ENCODE results near the gene EXOC4.

Gene EXOC4

DNA sequence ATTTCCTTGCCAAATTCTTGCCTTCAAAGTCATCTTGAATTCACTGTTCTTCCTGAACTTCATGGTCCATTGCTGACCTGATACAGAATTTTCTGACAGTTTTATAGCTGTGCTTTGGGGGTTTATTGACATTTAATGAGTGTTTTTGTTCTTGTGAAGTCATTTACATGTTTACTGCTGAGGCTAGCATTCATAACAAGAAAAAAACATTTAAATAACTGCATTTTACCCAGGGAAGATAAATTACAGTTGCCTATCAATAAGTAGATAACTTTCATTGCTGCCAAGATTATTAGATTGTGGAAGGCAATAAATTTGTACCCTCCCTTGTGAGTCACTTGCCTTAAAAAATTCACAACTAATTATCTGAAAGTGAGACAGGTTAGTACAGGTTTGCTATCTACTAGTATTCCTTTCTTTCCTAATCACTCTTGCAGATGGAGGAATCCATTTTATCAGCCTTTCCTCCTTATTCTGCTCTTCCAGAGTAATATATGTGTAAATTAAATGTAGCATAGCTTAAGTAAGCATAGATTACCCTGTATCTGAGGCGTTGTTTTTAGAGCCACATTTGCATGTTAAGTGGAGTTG lies 178.4 kb downstream of the EXOC4 start:
- H3K4me3 ChIP-seq (replicated peaks; ENCODE audit: low read depth, low read length): no peak overlapping the region
- TF ChIP-seq, protein P1, sequence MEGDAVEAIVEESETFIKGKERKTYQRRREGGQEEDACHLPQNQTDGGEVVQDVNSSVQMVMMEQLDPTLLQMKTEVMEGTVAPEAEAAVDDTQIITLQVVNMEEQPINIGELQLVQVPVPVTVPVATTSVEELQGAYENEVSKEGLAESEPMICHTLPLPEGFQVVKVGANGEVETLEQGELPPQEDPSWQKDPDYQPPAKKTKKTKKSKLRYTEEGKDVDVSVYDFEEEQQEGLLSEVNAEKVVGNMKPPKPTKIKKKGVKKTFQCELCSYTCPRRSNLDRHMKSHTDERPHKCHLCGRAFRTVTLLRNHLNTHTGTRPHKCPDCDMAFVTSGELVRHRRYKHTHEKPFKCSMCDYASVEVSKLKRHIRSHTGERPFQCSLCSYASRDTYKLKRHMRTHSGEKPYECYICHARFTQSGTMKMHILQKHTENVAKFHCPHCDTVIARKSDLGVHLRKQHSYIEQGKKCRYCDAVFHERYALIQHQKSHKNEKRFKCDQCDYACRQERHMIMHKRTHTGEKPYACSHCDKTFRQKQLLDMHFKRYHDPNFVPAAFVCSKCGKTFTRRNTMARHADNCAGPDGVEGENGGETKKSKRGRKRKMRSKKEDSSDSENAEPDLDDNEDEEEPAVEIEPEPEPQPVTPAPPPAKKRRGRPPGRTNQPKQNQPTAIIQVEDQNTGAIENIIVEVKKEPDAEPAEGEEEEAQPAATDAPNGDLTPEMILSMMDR (IDR thresholded peaks at IDR 0.05; ENCODE audit: low read length, missing control alignments): no peak
- no peak for DNase-seq (ENCODE audit: low read depth)

DNA sequence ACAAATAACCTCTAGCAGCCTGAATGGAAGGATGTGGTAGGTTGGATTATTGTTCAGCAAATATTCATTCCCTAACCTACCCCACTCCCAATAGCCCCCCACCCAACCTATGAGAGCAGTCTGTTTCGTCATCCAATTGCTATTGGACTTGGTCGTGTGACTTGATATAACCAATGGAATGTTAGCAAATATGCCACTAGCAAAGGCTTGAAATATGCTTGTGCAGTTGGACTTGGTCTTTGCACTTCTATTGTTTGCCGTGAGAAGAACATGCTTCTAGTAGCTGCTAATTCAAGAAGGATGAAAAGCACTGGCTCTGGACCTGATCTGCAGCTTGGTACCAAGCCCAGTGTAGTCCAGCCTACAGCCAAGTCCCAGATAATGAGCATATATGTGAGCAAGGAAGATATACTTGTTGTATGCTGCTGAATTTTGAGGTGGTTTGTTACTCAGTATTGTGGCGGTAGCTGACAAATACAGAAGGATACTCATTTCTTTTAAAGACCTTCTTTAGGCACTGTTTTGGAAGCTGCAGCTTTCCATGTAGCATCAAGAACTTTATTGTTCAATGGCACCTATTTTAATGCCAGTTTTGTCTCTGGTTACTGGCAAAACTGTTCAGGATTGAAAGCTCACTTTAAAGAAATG lies 180.4 kb downstream of the EXOC4 start:
- TF ChIP-seq, protein P1 (IDR thresholded peaks at IDR 0.05; ENCODE audit: low read length, missing control alignments): no peak
- H3K4me3 ChIP-seq (replicated peaks; ENCODE audit: low read depth, low read length): no peak overlapping the region
- no peak for DNase-seq (ENCODE audit: low read depth)

DNA sequence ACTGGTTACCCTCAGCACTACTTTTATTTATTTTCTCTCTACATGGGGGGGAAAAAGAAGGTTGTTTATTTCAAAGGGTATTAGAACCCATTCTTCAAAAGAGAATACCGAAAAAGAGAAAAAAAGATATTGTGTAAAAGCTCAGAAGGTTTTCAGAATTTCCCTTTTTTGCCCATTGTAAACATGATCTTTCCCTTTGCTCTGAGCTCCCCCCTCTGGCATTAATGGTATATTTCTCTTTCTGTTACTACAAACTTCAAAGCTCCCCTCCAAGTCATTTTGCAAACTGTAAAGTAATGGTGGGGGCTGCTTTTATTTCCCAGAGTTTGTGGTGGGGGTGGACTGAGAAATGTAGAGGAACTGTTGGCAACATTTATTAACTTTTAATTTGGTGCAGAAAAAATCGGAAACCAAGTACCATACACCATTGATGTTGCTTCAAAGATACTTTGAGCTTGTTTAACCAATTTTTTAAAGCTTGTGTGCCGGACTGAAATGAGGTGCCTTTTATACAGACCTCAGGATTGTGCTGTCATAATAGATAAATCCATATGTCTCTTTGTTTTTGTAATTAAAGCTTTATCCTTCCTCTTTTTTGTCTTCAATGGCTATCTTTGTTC lies 181.5 kb downstream of the EXOC4 start:
- H3K4me3 ChIP-seq (replicated peaks; ENCODE audit: low read depth, low read length): no peak overlapping the region
- peak; percentile 68 for DNase-seq (ENCODE audit: low read depth)
- TF ChIP-seq, protein P1 (IDR thresholded peaks at IDR 0.05; ENCODE audit: low read length, missing control alignments): peak; percentile 65

DNA sequence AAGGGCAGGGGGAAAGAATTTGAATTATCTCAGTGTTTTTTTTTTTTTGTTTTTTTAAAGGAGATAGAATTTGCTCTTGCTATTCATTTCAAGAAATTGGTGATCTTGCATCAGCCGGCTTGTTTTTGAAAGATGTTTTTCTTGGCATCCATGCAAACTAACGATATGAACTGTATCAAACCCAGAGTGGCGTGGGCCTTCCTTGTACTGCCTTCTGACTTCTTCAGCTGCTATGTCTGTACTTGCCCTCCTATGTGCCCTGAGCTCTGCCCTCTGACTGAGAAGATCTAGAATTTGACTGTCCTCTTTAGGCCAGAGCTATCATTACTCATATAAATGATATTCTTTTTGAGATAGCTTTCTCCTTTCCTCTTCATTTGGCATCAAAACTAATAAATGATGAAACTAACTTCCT lies 183.1 kb downstream of the EXOC4 start:
- H3K4me3 ChIP-seq (replicated peaks; ENCODE audit: low read depth, low read length): no peak overlapping the region
- DNase-seq (ENCODE audit: low read depth): peak; percentile 90
- TF ChIP-seq, protein P1 (IDR thresholded peaks at IDR 0.05; ENCODE audit: low read length, missing control alignments): no peak

DNA sequence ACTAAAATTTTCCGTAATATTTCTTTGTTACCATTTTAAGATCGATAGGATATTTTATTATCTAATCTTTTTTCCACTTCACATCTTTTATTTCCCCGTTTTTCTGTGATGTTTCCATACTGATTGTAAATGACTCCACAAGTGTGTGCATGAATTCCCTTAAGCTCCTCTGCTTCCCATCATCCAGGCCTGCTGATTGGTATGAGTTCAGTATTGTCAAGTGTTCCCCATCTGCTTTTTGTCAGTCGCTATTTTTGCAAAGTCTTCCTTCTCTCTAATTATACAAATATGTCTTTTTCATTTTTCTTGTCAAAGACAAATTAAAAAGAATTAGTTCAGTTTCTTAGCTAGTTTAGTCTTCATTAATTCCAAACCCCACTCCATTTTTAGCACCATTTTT lies 184.7 kb downstream of the EXOC4 start:
- no peak overlapping the region for H3K4me3 ChIP-seq (replicated peaks; ENCODE audit: low read depth, low read length)
- DNase-seq (ENCODE audit: low read depth): no peak
- TF ChIP-seq, protein P1 (IDR thresholded peaks at IDR 0.05; ENCODE audit: low read length, missing control alignments): no peak

DNA sequence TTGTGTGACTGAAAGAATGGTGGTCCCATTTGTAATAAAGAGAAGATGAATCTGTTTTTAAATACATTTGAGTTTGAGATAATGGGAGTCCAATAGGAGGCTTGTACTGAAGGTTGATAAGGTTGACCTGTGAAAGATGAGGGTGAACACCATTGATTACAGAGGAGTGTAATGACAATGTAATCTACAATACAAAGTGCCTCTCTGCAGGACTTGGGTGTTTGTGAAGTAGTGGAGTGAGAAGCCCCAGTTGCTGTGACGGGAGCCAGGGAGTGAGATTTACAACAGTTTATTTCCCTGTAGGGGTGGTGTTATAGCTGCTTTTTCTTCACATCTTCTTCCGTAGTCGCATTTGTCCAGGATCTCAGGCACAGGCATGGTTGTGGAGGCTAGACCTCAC lies 189.9 kb downstream of the EXOC4 start:
- TF ChIP-seq, protein P1 (IDR thresholded peaks at IDR 0.05; ENCODE audit: low read length, missing control alignments): no peak
- DNase-seq (ENCODE audit: low read depth): no peak
- H3K4me3 ChIP-seq (replicated peaks; ENCODE audit: low read depth, low read length): no peak overlapping the region
